ENCODE measurements around the gene ST3GAL4. TPM values are rescaled to one million over a fixed set of nuclear protein-coding genes. Genes with fewer than 3 reads are reported as not detected.

The ST3GAL4 gene
- total and polyA plus RNA-seq, 9 of the 15 experiments (the other 6 are each of a cell fraction or from before 2014, with no cell fraction given), result 0.27 to 22.9 (median 10.5) TPM

DNA sequence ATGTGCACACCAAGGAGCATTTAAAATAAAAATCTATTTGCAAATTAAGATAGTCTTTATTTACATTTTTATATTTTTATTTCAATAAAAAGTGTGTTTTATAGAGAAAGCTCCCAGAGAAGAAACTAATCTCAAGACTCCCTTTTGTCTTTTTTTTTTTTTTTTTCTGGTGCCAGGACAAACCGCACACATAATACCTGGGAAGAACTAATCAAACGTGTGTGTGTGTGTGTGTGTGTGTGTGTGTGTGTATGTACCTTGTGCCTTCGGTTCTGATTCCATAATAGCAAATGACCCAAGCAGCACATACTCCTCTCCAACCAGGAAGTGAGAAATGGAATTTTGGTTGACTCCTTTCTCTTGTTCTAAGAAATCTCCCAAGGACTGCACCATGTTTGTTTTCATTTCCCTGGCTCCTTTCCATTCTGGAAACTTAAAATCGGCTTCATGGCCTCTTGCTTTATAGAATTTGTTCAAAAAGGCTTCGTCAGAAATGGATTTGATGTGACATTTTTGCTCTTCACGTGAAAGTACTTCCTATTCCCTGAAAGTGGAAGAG lies 65.3 kb downstream of the ST3GAL4 start:
- in situ Hi-C loops (cut with MboI) (loop anchor here (25.0 kb wide), 1 partner anchor 108 kb away; the partner anchor contains the start of gene DCPS), intact Hi-C loops (cut with micrococcal nuclease) (loop anchor here (2.0 to 5.0 kb wide), 3 partner anchors 66 to 108 kb away; partner anchors contain the start of gene ST3GAL4)
- H3K27ac ChIP-seq (ENCODE audit: extremely low read depth, low read depth, low read length), result no peak overlapping the region
- no peak for FAIRE-seq
- no peaks in the 10 kb centered on the region for H3K36me3 ChIP-seq (ENCODE audit: control insufficient read depth, insufficient read depth, low read length)
- ChIA-PET POLR2A (interaction anchor here (1.3 to 1.8 kb wide), 3 partner anchors 9 to 102 kb away, joined by 3 to 6 read pairs (median 6); no protein-coding TSS in a partner anchor), CTCF (ENCODE audit: low intra/inter-chr PET ratio) (no interaction called here)
- no peak for ATAC-seq
- 10% methylated on average over 5 of the region's 6 CpGs for WGBS (ENCODE audit: insufficient coverage, low coverage, missing lambda C conversion rate)
- H2AFZ ChIP-seq (ENCODE audit: low read depth, low read length), result no peak overlapping the region
- no peak overlapping the region for H3K4me2 ChIP-seq (ENCODE audit: insufficient read depth, low read length)
- H4K20me1 ChIP-seq (replicated peaks; ENCODE audit: control insufficient read depth, insufficient read depth, low read length), result peaks cover 54% of the 10 kb centered on the region
- peaks cover 24 to 36% of the 10 kb centered on the region in 2 experiments for H3K27me3 ChIP-seq (ENCODE audit: control insufficient read depth in 2 of 2, insufficient read depth in 2 of 2, low read length in 2 of 2)
- BruUV-seq (replicated peaks), result no TSS peak
- peaks cover 9 to 13% of the 10 kb centered on the region in 2 experiments; a peak in 4 of 5 replicates for H3K4me1 ChIP-seq (replicated peaks in 1 of 2; ENCODE audit: control insufficient read depth in 2 of 2, insufficient read depth in 2 of 2, low read length in 2 of 2)
- H3K79me2 ChIP-seq (ENCODE audit: control insufficient read depth, insufficient read depth, low read length), result no peaks in the 10 kb centered on the region
- no peak overlapping the region for H3K4me3 ChIP-seq
- no peaks in the 10 kb centered on the region for H3K9me3 ChIP-seq (replicated peaks; ENCODE audit: control insufficient read depth, insufficient read depth, low read depth, low read length)
- DNase-seq (ENCODE audit: extremely low read depth in 1 of 4, low spot score in 3 of 4), result no peak
- H3K9ac ChIP-seq (ENCODE audit: insufficient read depth in 1 of 2, low read depth in 2 of 2, low read length in 2 of 2), result no peak overlapping the region
- peak; percentile 13; the same call in 1 of the 2 replicates for TF ChIP-seq ZKSCAN8 (CRISPR knock-in tag; IDR thresholded peaks at IDR 0.05)
- TF ChIP-seq, protein P1, sequence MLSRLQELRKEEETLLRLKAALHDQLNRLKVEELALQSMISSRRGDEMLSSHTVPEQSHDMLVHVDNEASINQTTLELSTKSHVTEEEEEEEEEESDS (CRISPR knock-in tag; IDR thresholded peaks at IDR 0.05), result no peak
- TF ChIP-seq TFE3 (CRISPR knock-in tag; IDR thresholded peaks at IDR 0.05), result no peak
- TF ChIP-seq ZNF445 (CRISPR knock-in tag; IDR thresholded peaks at IDR 0.05; ENCODE audit: low read depth), result no peak
- TF ChIP-seq FOSL1 (tag; conservative IDR thresholded peaks at IDR 0.05), result 0 out of 2 replicates have a peak, but pooled peaks have one; percentile 9
- peak; percentile 54; the same call in 1 of the 2 replicates for TF ChIP-seq ELF1 (tag; IDR thresholded peaks at IDR 0.05)
- no peaks in the 10 kb centered on the region for H3K9me1 ChIP-seq (ENCODE audit: control insufficient read depth, insufficient read depth, low read length)

Data from K562 (cell line).